Keratinocyte (primary cell): ENCODE measurements around the gene ZNF792.

Experiments
- EZH2 ChIP-seq: IDR thresholded peaks from one replicate; pipeline ENCODE4 v1.6.1; 2012; ENCODE audit warnings: inconsistent platforms, mild to moderate bottlenecking, low read length, moderate library complexity
- TF ChIP-seq, protein P1 (sequence below), 3 experiments: IDR thresholded peaks in 1 of 3; conservative IDR thresholded peaks in 1 of 3; optimal IDR thresholded peaks in 1 of 3; 2 replicates in 2 of 3; 3 replicates in 1 of 3; pipeline versions ENCODE3 to v1.5.1; 2011; ENCODE audit warnings: low read length in 3 of 3, mild to moderate bottlenecking in 3 of 3, moderate library complexity in 2 of 3, control low read depth in 1 of 3, inconsistent platforms in 1 of 3; ENCODE audit not compliant: insufficient read depth in 2 of 3; ENCODE audit errors: extremely low read depth in 1 of 3

DNA sequence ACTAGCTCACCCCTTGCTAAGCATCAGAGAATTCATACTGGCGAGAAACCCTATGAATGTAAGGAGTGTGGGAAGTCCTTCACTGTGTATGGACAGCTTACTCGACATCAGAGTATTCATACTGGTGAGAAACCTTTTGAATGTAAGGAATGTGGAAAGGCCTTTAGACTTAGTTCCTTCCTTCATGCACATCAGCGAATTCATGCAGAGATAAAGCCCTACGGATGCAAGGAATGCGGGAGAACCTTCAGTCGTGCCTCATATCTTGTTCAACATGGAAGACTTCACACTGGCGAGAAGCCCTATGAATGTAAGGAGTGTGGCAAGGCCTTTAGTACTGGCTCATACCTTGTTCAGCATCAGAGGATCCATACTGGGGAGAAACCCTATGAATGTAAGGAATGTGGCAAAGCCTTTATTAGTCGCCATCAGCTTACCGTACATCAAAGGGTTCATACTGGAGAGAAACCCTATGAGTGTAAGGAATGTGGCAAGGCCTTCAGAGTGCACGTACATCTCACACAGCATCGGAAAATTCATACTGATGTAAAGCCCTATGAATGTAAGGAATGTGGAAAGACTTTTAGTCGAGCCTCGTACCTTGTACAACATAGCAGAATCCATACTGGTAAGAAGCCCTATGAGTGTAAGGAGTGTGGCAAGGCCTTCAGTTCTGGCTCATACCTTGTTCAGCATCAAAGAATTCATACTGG, 20.0 kb downstream of the ZNF792 start:
- TF ChIP-seq, protein P1, sequence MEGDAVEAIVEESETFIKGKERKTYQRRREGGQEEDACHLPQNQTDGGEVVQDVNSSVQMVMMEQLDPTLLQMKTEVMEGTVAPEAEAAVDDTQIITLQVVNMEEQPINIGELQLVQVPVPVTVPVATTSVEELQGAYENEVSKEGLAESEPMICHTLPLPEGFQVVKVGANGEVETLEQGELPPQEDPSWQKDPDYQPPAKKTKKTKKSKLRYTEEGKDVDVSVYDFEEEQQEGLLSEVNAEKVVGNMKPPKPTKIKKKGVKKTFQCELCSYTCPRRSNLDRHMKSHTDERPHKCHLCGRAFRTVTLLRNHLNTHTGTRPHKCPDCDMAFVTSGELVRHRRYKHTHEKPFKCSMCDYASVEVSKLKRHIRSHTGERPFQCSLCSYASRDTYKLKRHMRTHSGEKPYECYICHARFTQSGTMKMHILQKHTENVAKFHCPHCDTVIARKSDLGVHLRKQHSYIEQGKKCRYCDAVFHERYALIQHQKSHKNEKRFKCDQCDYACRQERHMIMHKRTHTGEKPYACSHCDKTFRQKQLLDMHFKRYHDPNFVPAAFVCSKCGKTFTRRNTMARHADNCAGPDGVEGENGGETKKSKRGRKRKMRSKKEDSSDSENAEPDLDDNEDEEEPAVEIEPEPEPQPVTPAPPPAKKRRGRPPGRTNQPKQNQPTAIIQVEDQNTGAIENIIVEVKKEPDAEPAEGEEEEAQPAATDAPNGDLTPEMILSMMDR (optimal IDR thresholded peaks at IDR 0.05 in 1 of 3, IDR thresholded peaks at IDR 0.05 in 1 of 3, conservative IDR thresholded peaks at IDR 0.05 in 1 of 3; ENCODE audit: extremely low read depth in 1 of 3, insufficient read depth in 2 of 3, low read length in 3 of 3), result no peak
- no peak for TF ChIP-seq EZH2
